Vagina (tissue), 2 donors: ENCODE data around the gene PTRH1.

Source experiments
- POLR2AphosphoS5 ChIP-seq, 2 donors: sonication (generic); formaldehyde crosslinking; IDR thresholded peaks; one replicate each; pipeline ENCODE4 v1.9.0; 2017; ENCODE audit warnings: antibody characterized with exemption in 2 of 2, mild to moderate bottlenecking in 2 of 2, low read depth in 1 of 2; ENCODE audit not compliant: insufficient read depth in 1 of 2
- TF ChIP-seq, protein P1 (sequence below), 3 experiments: fragments of 450-650 bp in 2 of 3; fragments of 200-600 bp in 1 of 3; sonication (generic) in 1 of 3; IDR thresholded peaks; one replicate each; pipeline ENCODE4 v1.5.1; 2017 to 2019; ENCODE audit warnings: antibody characterized with exemption in 3 of 3, mild to moderate bottlenecking in 2 of 3, moderate library complexity in 2 of 3

DNA sequence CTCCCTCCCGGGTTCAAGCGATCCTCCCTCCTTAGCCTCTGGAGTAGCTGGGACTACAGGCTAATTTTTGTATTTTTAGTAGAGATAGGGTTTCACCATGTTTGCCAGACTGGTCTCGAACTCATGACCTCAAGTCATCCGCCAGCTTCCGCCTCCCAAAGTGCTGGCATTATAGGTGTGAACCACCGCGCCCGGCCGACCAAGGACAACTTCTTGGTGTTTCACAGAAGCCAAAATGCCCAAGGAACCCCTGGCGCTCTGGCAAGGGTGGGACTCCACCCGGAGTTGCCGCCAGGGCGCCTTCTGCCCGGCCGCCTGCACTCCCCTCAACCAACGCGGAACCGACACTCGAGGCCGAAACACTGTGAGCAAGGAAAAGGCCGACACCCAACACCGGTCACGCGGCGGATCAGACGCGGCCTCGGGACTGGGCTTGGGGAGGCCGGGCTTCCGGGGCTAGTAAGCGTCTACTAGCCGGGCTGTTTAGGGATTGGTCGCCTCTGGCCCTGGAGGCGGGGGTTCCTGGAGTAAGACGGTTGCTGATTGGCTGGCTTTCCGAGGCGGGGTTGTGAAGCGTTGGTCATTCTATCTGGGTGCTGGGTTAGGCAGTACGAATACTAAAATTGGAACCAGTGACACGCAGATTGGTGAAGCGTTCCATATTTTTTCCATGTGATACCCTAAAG lies 16.3 kb downstream of the PTRH1 start:
- TF ChIP-seq, protein P1, sequence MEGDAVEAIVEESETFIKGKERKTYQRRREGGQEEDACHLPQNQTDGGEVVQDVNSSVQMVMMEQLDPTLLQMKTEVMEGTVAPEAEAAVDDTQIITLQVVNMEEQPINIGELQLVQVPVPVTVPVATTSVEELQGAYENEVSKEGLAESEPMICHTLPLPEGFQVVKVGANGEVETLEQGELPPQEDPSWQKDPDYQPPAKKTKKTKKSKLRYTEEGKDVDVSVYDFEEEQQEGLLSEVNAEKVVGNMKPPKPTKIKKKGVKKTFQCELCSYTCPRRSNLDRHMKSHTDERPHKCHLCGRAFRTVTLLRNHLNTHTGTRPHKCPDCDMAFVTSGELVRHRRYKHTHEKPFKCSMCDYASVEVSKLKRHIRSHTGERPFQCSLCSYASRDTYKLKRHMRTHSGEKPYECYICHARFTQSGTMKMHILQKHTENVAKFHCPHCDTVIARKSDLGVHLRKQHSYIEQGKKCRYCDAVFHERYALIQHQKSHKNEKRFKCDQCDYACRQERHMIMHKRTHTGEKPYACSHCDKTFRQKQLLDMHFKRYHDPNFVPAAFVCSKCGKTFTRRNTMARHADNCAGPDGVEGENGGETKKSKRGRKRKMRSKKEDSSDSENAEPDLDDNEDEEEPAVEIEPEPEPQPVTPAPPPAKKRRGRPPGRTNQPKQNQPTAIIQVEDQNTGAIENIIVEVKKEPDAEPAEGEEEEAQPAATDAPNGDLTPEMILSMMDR (IDR thresholded peaks at IDR 0.05), result peak in 2 of 3 experiments; percentile 24 to 26
- TF ChIP-seq POLR2AphosphoS5 (IDR thresholded peaks at IDR 0.05; ENCODE audit: insufficient read depth in 1 of 2, low read depth in 1 of 2), result peak; percentile 91 to 96
